ENCODE results near the gene SPTB. TPM values are rescaled to one million over a fixed set of nuclear protein-coding genes. Genes with fewer than 3 reads are reported as not detected.
"Not testable (repeated sequence)": the region's sequence is repeated elsewhere in the genome, so short reads cannot be mapped to it uniquely, and the experiment has no call there.

Gene SPTB
- total RNA-seq, 1 donor from 2014 or later, result 0.98 TPM

GRCh38 chr14:64806202-64806861, 73.4 kb downstream of the SPTB start:
- TF ChIP-seq POLR2AphosphoS5 (IDR thresholded peaks at IDR 0.05; ENCODE audit: insufficient read depth in 1 of 2, low read depth in 1 of 2), result no peak
- TF ChIP-seq POLR2A (IDR thresholded peaks at IDR 0.05), result no peak
- TF ChIP-seq CTCF (IDR thresholded peaks at IDR 0.05), result no peak
- Histone ChIP-seq H3K27me3 (no peaks in the 10 kb centered on the region), H3K36me3 (no peaks in the 10 kb centered on the region), H3K9me3 (no peaks in the 10 kb centered on the region), H3K4me1 (no peaks in the 10 kb centered on the region), H3K4me3 (no peak overlapping the region), H3K27ac (no peak overlapping the region)
- DNase-seq (ENCODE audit: extremely low spot score in 2 of 2), result no peak
- intact Hi-C loops (cut with DNase I), result loop anchor here (5.0 kb wide), 1 partner anchor 1956 kb away; no protein-coding TSS in a partner anchor

GRCh38 chr14:64805646-64806045, 74.1 kb downstream of the SPTB start:
- H3K27me3 ChIP-seq, result not testable (repeated sequence)

GRCh38 chr14:64804754-64805260, 74.9 kb downstream of the SPTB start:
- intact Hi-C loops (cut with DNase I), result loop anchor here (5.0 kb wide), 1 partner anchor 1957 kb away; no protein-coding TSS in a partner anchor
- TF ChIP-seq POLR2AphosphoS5 (IDR thresholded peaks at IDR 0.05; ENCODE audit: insufficient read depth in 1 of 2, low read depth in 1 of 2) (no peak), CTCF (IDR thresholded peaks at IDR 0.05) (no peak), POLR2A (IDR thresholded peaks at IDR 0.05) (no peak)
- DNase-seq (ENCODE audit: extremely low spot score in 2 of 2), result no peak

More at GRCh38 chr14:64805646-64806045, 74.1 kb downstream of the SPTB start:
- H3K4me3 ChIP-seq; H3K9me3 ChIP-seq; H3K36me3 ChIP-seq; H3K27ac ChIP-seq; H3K4me1 ChIP-seq; DNase-seq (ENCODE audit: extremely low spot score in 2 of 2): not testable (repeated sequence)
- intact Hi-C loops (cut with DNase I), result loop anchor here (5.0 kb wide), 1 partner anchor 1957 kb away; no protein-coding TSS in a partner anchor

GRCh38 chr14:64801800-64802199, 77.9 kb downstream of the SPTB start:
- TF ChIP-seq POLR2A (IDR thresholded peaks at IDR 0.05) (no peak), POLR2AphosphoS5 (IDR thresholded peaks at IDR 0.05; ENCODE audit: insufficient read depth in 1 of 2, low read depth in 1 of 2) (no peak), CTCF (IDR thresholded peaks at IDR 0.05) (no peak)
- Histone ChIP-seq H3K27ac (no peak overlapping the region), H3K9me3 (no peaks in the 10 kb centered on the region), H3K27me3 (no peaks in the 10 kb centered on the region), H3K36me3 (no peaks in the 10 kb centered on the region), H3K4me3 (no peak overlapping the region), H3K4me1 (no peaks in the 10 kb centered on the region)
- no peak for DNase-seq (ENCODE audit: extremely low spot score in 2 of 2)
- intact Hi-C loops (cut with DNase I), result no loop called here

More at GRCh38 chr14:64804754-64805260, 74.9 kb downstream of the SPTB start:
- H3K27me3 ChIP-seq, result no peaks in the 10 kb centered on the region
- no peak overlapping the region for H3K4me3 ChIP-seq
- H3K27ac ChIP-seq, result no peak overlapping the region
- no peaks in the 10 kb centered on the region for H3K4me1 ChIP-seq
- H3K9me3 ChIP-seq, result no peaks in the 10 kb centered on the region
- H3K36me3 ChIP-seq, result no peaks in the 10 kb centered on the region

- no peak overlapping the region for H3K27ac ChIP-seq
- TF ChIP-seq POLR2A (IDR thresholded peaks at IDR 0.05) (no peak), POLR2AphosphoS5 (IDR thresholded peaks at IDR 0.05; ENCODE audit: insufficient read depth in 1 of 2, low read depth in 1 of 2) (no peak), CTCF (IDR thresholded peaks at IDR 0.05) (no peak)
- H3K4me1 ChIP-seq, result no peaks in the 10 kb centered on the region
- H3K9me3 ChIP-seq, result no peaks in the 10 kb centered on the region
- H3K27me3 ChIP-seq, result no peaks in the 10 kb centered on the region
- H3K4me3 ChIP-seq, result no peak overlapping the region
- H3K36me3 ChIP-seq, result no peaks in the 10 kb centered on the region
- no peak for DNase-seq (ENCODE audit: extremely low spot score in 2 of 2)
- intact Hi-C loops (cut with DNase I), result no loop called here
Measured at GRCh38 chr14:64801046-64801445, 78.7 kb downstream of the SPTB start.
